PC-3 (cell line): ENCODE data around the gene ACCS. TPM values are rescaled to one million over a fixed set of nuclear protein-coding genes. Genes with fewer than 3 reads are reported as not detected.

ENCODE experiments used
- ATAC-seq: fragments of 200-7000 bp; cut with Tn5 transposase; 2 replicates; pipeline ENCODE4 v1.9.1; 2020; ENCODE audit warnings: mild to moderate bottlenecking, moderate library complexity
- BruUV-seq: library from RNA; stranded (reverse); fragments of 400-500 nt; replicated peaks from 2 replicates; lab custom pipeline; 2021; lab: Mats Ljungman, UMichigan
- CTCF ChIA-PET: fragments of 300-600 bp; sonication (Branson Sonifier 250); formaldehyde crosslinking; loops from one replicate; lab custom pipeline; 2022; ENCODE audit warnings: antibody characterized with exemption; lab: Charles Lee
- POLR2A ChIA-PET: fragments of 300-600 bp; sonication (Branson Sonifier 250); formaldehyde crosslinking; loops from one replicate; lab custom pipeline; 2022; ENCODE audit warnings: antibody characterized with exemption; ENCODE audit not compliant: unreplicated experiment; lab: Charles Lee
- DNase-seq: peaks from one replicate; pipeline ENCODE4 v3.0.0-alpha.2; 2015
- H2AFZ ChIP-seq: fragments of 300-600 bp; sonication (generic); 2 replicates; pipeline ENCODE4 v1.6.0; 2016; ENCODE audit warnings: antibody characterized with exemption, low read length
- H3F3A ChIP-seq: fragments of 300-600 bp; sonication (generic); one replicate; pipeline ENCODE4 v1.6.0; 2017; ENCODE audit warnings: antibody characterized with exemption, low read length, control low read depth, mild to moderate bottlenecking; ENCODE audit not compliant: unreplicated experiment
- H3K27ac ChIP-seq: fragments of 300-600 bp; sonication (generic); 2 replicates; pipeline ENCODE4 v1.5.1; 2016; ENCODE audit warnings: mild to moderate bottlenecking, low read length
- H3K27me3 ChIP-seq: fragments of 300-600 bp; sonication (generic); 2 replicates; pipeline ENCODE4 v1.6.1; 2016; ENCODE audit warnings: low read length, mixed read lengths
- H3K36me3 ChIP-seq: fragments of 300-600 bp; sonication (generic); 2 replicates; pipeline ENCODE4 v1.6.1; 2016; ENCODE audit warnings: low read depth, mixed run types, low read length, mixed read lengths
- H3K4me1 ChIP-seq: fragments of 300-600 bp; sonication (generic); 2 replicates; pipeline ENCODE4 v1.5.1; 2016; ENCODE audit warnings: low read length; ENCODE audit not compliant: insufficient read depth
- H3K4me2 ChIP-seq: fragments of 300-600 bp; sonication (generic); 2 replicates; pipeline ENCODE4 v1.6.0; 2016; ENCODE audit warnings: low read length
- H3K4me3 ChIP-seq: fragments of 300-600 bp; sonication (generic); 2 replicates; pipeline ENCODE4 v1.5.1; 2016; ENCODE audit warnings: mild to moderate bottlenecking, low read length, mixed read lengths
- H3K79me2 ChIP-seq: fragments of 300-600 bp; sonication (generic); 2 replicates; pipeline ENCODE4 v1.6.1; 2017; ENCODE audit warnings: low read length, mixed read lengths
- H3K9ac ChIP-seq: fragments of 300-600 bp; sonication (generic); 2 replicates; pipeline ENCODE4 v1.6.0; 2016; ENCODE audit warnings: mild to moderate bottlenecking, low read length
- H3K9me2 ChIP-seq: fragments of 300-600 bp; sonication (generic); replicated peaks from 2 replicates; pipeline ENCODE4 v1.6.1; 2016; ENCODE audit warnings: mixed run types, low read length, mixed read lengths
- H3K9me3 ChIP-seq: fragments of 300-600 bp; sonication (generic); 2 replicates; pipeline ENCODE4 v1.6.1; 2016; ENCODE audit warnings: low read length, mixed read lengths
- H4K20me1 ChIP-seq: fragments of 300-600 bp; sonication (generic); 2 replicates; pipeline ENCODE4 v1.6.1; 2016; ENCODE audit warnings: low read length, mixed read lengths
- CTCF ChIP-seq: fragments of 300-600 bp; sonication (generic); conservative IDR thresholded peaks from 2 replicates; pipeline ENCODE4 v1.5.1; 2017; ENCODE audit warnings: antibody characterized with exemption, low read depth, mild to moderate bottlenecking, low read length
- EZH2 ChIP-seq: fragments of 300-600 bp; sonication (generic); IDR thresholded peaks from one replicate; pipeline ENCODE4 v1.6.1; 2017; ENCODE audit warnings: antibody characterized with exemption, mild to moderate bottlenecking, low read length; ENCODE audit not compliant: unreplicated experiment
- EZH2phosphoT487 ChIP-seq: fragments of 300-600 bp; sonication (generic); IDR thresholded peaks from 2 replicates; pipeline ENCODE4 v1.6.1; 2018; ENCODE audit warnings: mild to moderate bottlenecking, antibody characterized with exemption, low read length, borderline replicate concordance
- intact Hi-C: fragments of 100-400 bp; cut with micrococcal nuclease; formaldehyde crosslinking; loops from 2 replicates; pipeline ENCODE4 v1.9.0; 2023
- total RNA-seq: library from RNA; depleted of rRNA; stranded (reverse); fragments of >200 nt; gene quantifications from 2 replicates; pipeline ENCODE4 v1.2.3, GENCODE V29; 2014

ACCS gene
- total RNA-seq, 1 experiment from 2014 or later = 3.8 TPM

- ChIA-PET POLR2A (no interaction called here), CTCF (no interaction called here)
- H3K9me2 ChIP-seq = no peaks in the 10 kb centered on the region
- H3K4me2 ChIP-seq = no peak overlapping the region
- no peak overlapping the region for H3K27ac ChIP-seq
- H3K9ac ChIP-seq = no peak overlapping the region
- H3K27me3 ChIP-seq = no peaks in the 10 kb centered on the region; the same call in 1 of the 2 replicates
- no peaks in the 10 kb centered on the region for H3K79me2 ChIP-seq
- ATAC-seq (peak; percentile 72), DNase-seq (peak; percentile 46)
- no peaks in the 10 kb centered on the region for H3F3A ChIP-seq
- no peak overlapping the region for H3K4me3 ChIP-seq
- no peaks in the 10 kb centered on the region for H3K36me3 ChIP-seq
- no peaks in the 10 kb centered on the region for H4K20me1 ChIP-seq
- no peak for TF ChIP-seq EZH2phosphoT487
- intact Hi-C loops = loop anchor here (5.0 kb wide), 1 partner anchor 35 kb away; no protein-coding TSS in a partner anchor
- H3K4me1 ChIP-seq = no peaks in the 10 kb centered on the region; the same call in 1 of the 2 replicates
- H2AFZ ChIP-seq = no peak overlapping the region
- H3K9me3 ChIP-seq = no peaks in the 10 kb centered on the region
- no TSS peak for BruUV-seq
Observed at GRCh38 chr11:44017443-44018126, 48.5 kb upstream of the ACCS start.

- CTCF ChIA-PET = no interaction called here
- TF ChIP-seq CTCF = no peak
- no peak for TF ChIP-seq EZH2
- no peak for TF ChIP-seq EZH2phosphoT487
- H3K4me1 ChIP-seq = no peaks in the 10 kb centered on the region; the same call in 1 of the 2 replicates
- H3K9me3 ChIP-seq = no peaks in the 10 kb centered on the region
- H3K9ac ChIP-seq = no peak overlapping the region
- H3K36me3 ChIP-seq = no peaks in the 10 kb centered on the region
- POLR2A ChIA-PET = no interaction called here
- BruUV-seq = no TSS peak
- no peaks in the 10 kb centered on the region for H3F3A ChIP-seq
- peak; percentile 35 for ATAC-seq
- no peak for DNase-seq
- H3K27me3 ChIP-seq = no peaks in the 10 kb centered on the region; the same call in 1 of the 2 replicates
- H3K79me2 ChIP-seq = no peaks in the 10 kb centered on the region
- H3K4me3 ChIP-seq = no peak overlapping the region
- no peaks in the 10 kb centered on the region for H3K9me2 ChIP-seq
- H2AFZ ChIP-seq = no peak overlapping the region
- H3K4me2 ChIP-seq = no peak overlapping the region
- intact Hi-C loops = loop anchor here (5.0 kb wide), 1 partner anchor 36 kb away; no protein-coding TSS in a partner anchor
- H3K27ac ChIP-seq = no peak overlapping the region
- no peaks in the 10 kb centered on the region for H4K20me1 ChIP-seq
Observed at GRCh38 chr11:44018127-44018521, 47.9 kb upstream of the ACCS start.

GRCh38 chr11:44018829-44019228, 47.2 kb upstream of the ACCS start:
- H3F3A ChIP-seq = no peaks in the 10 kb centered on the region
- CTCF ChIA-PET = no interaction called here
- no TSS peak for BruUV-seq

More at GRCh38 chr11:44018829-44019228, 47.2 kb upstream of the ACCS start:
- no peak overlapping the region for H3K9ac ChIP-seq
- no peaks in the 10 kb centered on the region for H3K9me3 ChIP-seq
- no peaks in the 10 kb centered on the region for H4K20me1 ChIP-seq
- no peak overlapping the region for H2AFZ ChIP-seq
- H3K36me3 ChIP-seq = no peaks in the 10 kb centered on the region
- intact Hi-C loops = loop anchor here (5.0 kb wide), 1 partner anchor 37 kb away; no protein-coding TSS in a partner anchor
- no peak for TF ChIP-seq CTCF
- TF ChIP-seq EZH2 = no peak
- no peak for TF ChIP-seq EZH2phosphoT487
- no peaks in the 10 kb centered on the region; the same call in 1 of the 2 replicates for H3K27me3 ChIP-seq
- no peak overlapping the region for H3K4me3 ChIP-seq
- no peaks in the 10 kb centered on the region for H3K79me2 ChIP-seq
- H3K4me2 ChIP-seq = no peak overlapping the region
- no peak for ATAC-seq
- DNase-seq = no peak
- no peak overlapping the region for H3K27ac ChIP-seq
- POLR2A ChIA-PET = no interaction called here
- no peaks in the 10 kb centered on the region for H3K9me2 ChIP-seq
- no peaks in the 10 kb centered on the region; the same call in 1 of the 2 replicates for H3K4me1 ChIP-seq
